Stomach (tissue), 9 donors: ENCODE measurements around the gene HSPG2. TPM values are rescaled to one million over a fixed set of nuclear protein-coding genes. Genes with fewer than 3 reads are reported as not detected.

Experiments
- DNase-seq, 2 donors: peaks; one replicate each; pipeline versions ENCODE4 v3.0.0 to v3.0.0-alpha.2; 2013 to 2019
- H3K27ac ChIP-seq, 5 donors: fragments of 200-600 bp in 4 of 5; sonication (generic) in 4 of 5; one replicate each; pipeline ENCODE4 v1.5.1; 2013 to 2019; ENCODE audit warnings: mild to moderate bottlenecking in 1 of 5, moderate library complexity in 1 of 5
- H3K27me3 ChIP-seq, 3 donors: fragments of 200-600 bp; sonication (generic); one replicate each; pipeline ENCODE4 v1.5.1; 2017 to 2019; ENCODE audit warnings: mixed run types in 1 of 3
- H3K36me3 ChIP-seq, 4 donors: fragments of 200-600 bp; sonication (generic); 1 replicate in 3 of 4; 2 replicates in 1 of 4; pipeline ENCODE4 v1.5.1; 2016 to 2019
- H3K4me1 ChIP-seq, 4 donors: fragments of 200-600 bp; sonication (generic); one replicate each; pipeline ENCODE4 v1.5.1; 2016 to 2019
- H3K4me3 ChIP-seq, 4 donors: fragments of 200-600 bp; sonication (generic) in 3 of 4; one replicate each; pipeline ENCODE4 v1.5.1; 2016 to 2019; ENCODE audit warnings: mild to moderate bottlenecking in 1 of 4
- H3K9me3 ChIP-seq, 4 donors: fragments of 200-600 bp; sonication (generic); one replicate each; pipeline ENCODE4 v1.5.1; 2016 to 2019
- CTCF ChIP-seq, 7 experiments: fragments of 450-650 bp in 4 of 7; fragments of 200-600 bp in 3 of 7; sonication (generic) in 3 of 7; IDR thresholded peaks; one replicate each; pipeline ENCODE4 v1.5.1; 2016 to 2019; ENCODE audit warnings: antibody characterized with exemption in 7 of 7, control low read depth in 2 of 7, mild to moderate bottlenecking in 1 of 7
- EP300 ChIP-seq: sonication (generic); formaldehyde crosslinking; IDR thresholded peaks from one replicate; pipeline ENCODE4 v1.6.1; 2017; ENCODE audit warnings: antibody characterized with exemption
- POLR2A ChIP-seq, 4 donors: fragments of 450-650 bp; IDR thresholded peaks; one replicate each; pipeline ENCODE4 v1.6.1; 2016; ENCODE audit warnings: antibody characterized with exemption in 4 of 4, control low read depth in 2 of 4, mild to moderate bottlenecking in 1 of 4, moderate library complexity in 1 of 4
- POLR2AphosphoS5 ChIP-seq, 3 donors: sonication (generic); formaldehyde crosslinking; IDR thresholded peaks; one replicate each; pipeline ENCODE4 v1.6.1; 2016; ENCODE audit warnings: antibody characterized with exemption in 3 of 3
- WGBS, 5 donors: extraction: QIAGEN DNeasy Blood & Tissue Kit in 3 of 5; methylation state at CpG; one replicate each; pipeline versions ENCODE4 v1.1.5 to v1.1.7; 2013 to 2018; 5-methylcytosine and 5-hydroxymethylcytosine counted together
- intact Hi-C: fragments of 100-400 bp; cut with DNase I; formaldehyde crosslinking; loops from one replicate; pipeline ENCODE4 v1.15.1; 2023; ENCODE audit warnings: low total_unique reads
- polyA plus RNA-seq, 3 donors: library from polyadenylated mRNA; stranded (reverse); fragments of 200-250 nt; gene quantifications; one replicate each; pipeline ENCODE4 v1.2.3, GENCODE V29; 2013
- total RNA-seq, 5 donors: library from RNA; depleted of rRNA; stranded (reverse); fragments of >200 nt; gene quantifications; one replicate each; pipeline versions ENCODE4 v1.1.0 to v1.2.3, GENCODE V29; 2014 to 2016
- donor health status: healthy with polysubstance abuse.
- donor health status: Bipolar disorder and iron deficiency.
- donor health status: healthy.

The HSPG2 gene
- total and polyA plus RNA-seq, 8 donors, result 21.7 to 504 (median 133) TPM

- intact Hi-C loops, result no loop called here
- no peaks in the 10 kb centered on the region for H3K27me3 ChIP-seq
- TF ChIP-seq EP300 (peak; percentile 62), CTCF (IDR thresholded peaks at IDR 0.05) (no peak), POLR2A (IDR thresholded peaks at IDR 0.05) (no peak), POLR2AphosphoS5 (IDR thresholded peaks at IDR 0.05) (peak; percentile 74 to 83 (median 82))
- WGBS, 5 donors, result 19 to 28% (median 22%) methylated on average over 10 to 16 of the region's 16 CpGs
- no peaks in the 10 kb centered on the region for H3K9me3 ChIP-seq
- peak overlapping the region; percentile 80 to 97 (median 95) for H3K27ac ChIP-seq
- DNase-seq, result peak; percentile 81 to 90
- peaks cover 85 to 100% (median 92%) of the 10 kb centered on the region in 4 donors for H3K4me1 ChIP-seq
- H3K36me3 ChIP-seq, result peaks cover 0 to 6% (median 3%) of the 10 kb centered on the region in 4 donors
- no peak overlapping the region for H3K4me3 ChIP-seq
Observed at GRCh38 chr1:21931171-21932093, 5.7 kb downstream of the HSPG2 start.

- 78 to 90% (median 88%) methylated on average over 6 of the region's 6 CpGs for WGBS, 5 donors
- peaks cover 0 to 6% (median 3%) of the 10 kb centered on the region in 4 donors for H3K36me3 ChIP-seq
- peak overlapping the region; percentile 80 to 97 (median 95) for H3K27ac ChIP-seq
- no peak for DNase-seq
- TF ChIP-seq POLR2A (IDR thresholded peaks at IDR 0.05) (no peak), CTCF (IDR thresholded peaks at IDR 0.05) (no peak), EP300 (no peak), POLR2AphosphoS5 (IDR thresholded peaks at IDR 0.05) (no peak)
- no peaks in the 10 kb centered on the region for H3K27me3 ChIP-seq
- no peak overlapping the region for H3K4me3 ChIP-seq
- intact Hi-C loops, result no loop called here
- H3K9me3 ChIP-seq, result no peaks in the 10 kb centered on the region
- peaks cover 85 to 100% (median 94%) of the 10 kb centered on the region in 4 donors for H3K4me1 ChIP-seq
Observed at GRCh38 chr1:21930629-21931170, 6.4 kb downstream of the HSPG2 start.

- no peaks in the 10 kb centered on the region for H3K9me3 ChIP-seq
- no peak for TF ChIP-seq EP300
- TF ChIP-seq POLR2A (IDR thresholded peaks at IDR 0.05), result no peak
- no peak for TF ChIP-seq CTCF (IDR thresholded peaks at IDR 0.05)
- peak overlapping the region; percentile 41 to 97 (median 95) for H3K27ac ChIP-seq
- peaks cover 86 to 100% (median 94%) of the 10 kb centered on the region in 4 donors for H3K4me1 ChIP-seq
- H3K27me3 ChIP-seq, result no peaks in the 10 kb centered on the region
- peaks cover 0 to 6% (median 3%) of the 10 kb centered on the region in 4 donors for H3K36me3 ChIP-seq
- DNase-seq, result peak in 1 of 2 donors; percentile 55
- whole genome bisulfite sequencing, 5 donors, result 36 to 44% (median 44%) methylated on average over 8 of the region's 8 CpGs
- intact Hi-C loops, result no loop called here
- H3K4me3 ChIP-seq, result no peak overlapping the region
Observed at GRCh38 chr1:21930080-21930571, 7.0 kb downstream of the HSPG2 start.

- WGBS, 5 donors, result 18 to 40% (median 27%) methylated on average over 12 of the region's 12 CpGs
- peaks cover 0 to 6% (median 3%) of the 10 kb centered on the region in 4 donors for H3K36me3 ChIP-seq
- TF ChIP-seq CTCF (IDR thresholded peaks at IDR 0.05) (no peak), POLR2AphosphoS5 (IDR thresholded peaks at IDR 0.05) (peak; percentile 50 to 82 (median 63))
- intact Hi-C loops, result no loop called here
- no peaks in the 10 kb centered on the region for H3K27me3 ChIP-seq
- no peak overlapping the region for H3K4me3 ChIP-seq
- peaks cover 77 to 100% (median 92%) of the 10 kb centered on the region in 4 donors for H3K4me1 ChIP-seq
- H3K9me3 ChIP-seq, result no peaks in the 10 kb centered on the region
- peak overlapping the region; percentile 84 to 97 (median 95) for H3K27ac ChIP-seq
- peak; percentile 67 to 90 for DNase-seq
Observed at GRCh38 chr1:21927533-21928237, 9.4 kb downstream of the HSPG2 start.
